OCI-LY7 (cell line): ENCODE measurements around the gene RASSF4.

Source experiments
- EZH2phosphoT487 ChIP-seq: fragments of 200-600 bp; sonication (generic); IDR thresholded peaks from 2 replicates; pipeline ENCODE4 v1.6.1; 2018; ENCODE audit warnings: low read depth, borderline replicate concordance, mild to moderate bottlenecking, mixed run types, antibody characterized with exemption, low read length, moderate library complexity, mixed read lengths
- TF ChIP-seq, protein P1 (sequence below): fragments of 200-600 bp; sonication (generic); conservative IDR thresholded peaks from 2 replicates; pipeline ENCODE4 v1.5.1; 2014; ENCODE audit warnings: mild to moderate bottlenecking, antibody characterized with exemption, low read length, moderate library complexity, mixed read lengths

- TF ChIP-seq, protein P1, sequence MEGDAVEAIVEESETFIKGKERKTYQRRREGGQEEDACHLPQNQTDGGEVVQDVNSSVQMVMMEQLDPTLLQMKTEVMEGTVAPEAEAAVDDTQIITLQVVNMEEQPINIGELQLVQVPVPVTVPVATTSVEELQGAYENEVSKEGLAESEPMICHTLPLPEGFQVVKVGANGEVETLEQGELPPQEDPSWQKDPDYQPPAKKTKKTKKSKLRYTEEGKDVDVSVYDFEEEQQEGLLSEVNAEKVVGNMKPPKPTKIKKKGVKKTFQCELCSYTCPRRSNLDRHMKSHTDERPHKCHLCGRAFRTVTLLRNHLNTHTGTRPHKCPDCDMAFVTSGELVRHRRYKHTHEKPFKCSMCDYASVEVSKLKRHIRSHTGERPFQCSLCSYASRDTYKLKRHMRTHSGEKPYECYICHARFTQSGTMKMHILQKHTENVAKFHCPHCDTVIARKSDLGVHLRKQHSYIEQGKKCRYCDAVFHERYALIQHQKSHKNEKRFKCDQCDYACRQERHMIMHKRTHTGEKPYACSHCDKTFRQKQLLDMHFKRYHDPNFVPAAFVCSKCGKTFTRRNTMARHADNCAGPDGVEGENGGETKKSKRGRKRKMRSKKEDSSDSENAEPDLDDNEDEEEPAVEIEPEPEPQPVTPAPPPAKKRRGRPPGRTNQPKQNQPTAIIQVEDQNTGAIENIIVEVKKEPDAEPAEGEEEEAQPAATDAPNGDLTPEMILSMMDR = no peak
- TF ChIP-seq EZH2phosphoT487 = no peak
Observed at GRCh38 chr10:45023426-45023825, 63.8 kb downstream of the RASSF4 start.
